GM19463 (cell line): ENCODE data around the gene NDUFV3.
A peak's percentile ranks its signal among the peaks of the same experiment; 100 is the strongest.
"Not testable (repeated sequence)": the region's sequence is repeated elsewhere in the genome, so short reads cannot be mapped to it uniquely, and the experiment has no call there.

Experiments
- ATAC-seq: cut with Tn5 transposase; IDR thresholded peaks from one replicate; pipeline ENCODE4 v1.9.1; 2021; ENCODE audit warnings: mild to moderate bottlenecking, moderate library complexity; ENCODE audit not compliant: unreplicated experiment

The NDUFV3 gene

GRCh38 chr21:42855937-42856335 lies 37.2 kb upstream of the NDUFV3 start:
- no peak for ATAC-seq

- ATAC-seq, result no peak
Observed at GRCh38 chr21:42857216-42857615, 35.9 kb upstream of the NDUFV3 start.

GRCh38 chr21:42858185-42858847 lies 34.8 kb upstream of the NDUFV3 start:
- ATAC-seq, result no peak

GRCh38 chr21:42858957-42859890 lies 33.9 kb upstream of the NDUFV3 start:
- ATAC-seq, result no peak

- ATAC-seq, result no peak
Observed at GRCh38 chr21:42859891-42860230, 33.2 kb upstream of the NDUFV3 start.

- ATAC-seq, result no peak
Observed at GRCh38 chr21:42860345-42860744, 32.8 kb upstream of the NDUFV3 start.

- no peak for ATAC-seq
Observed at GRCh38 chr21:42861311-42861847, 31.7 kb upstream of the NDUFV3 start.

GRCh38 chr21:42861848-42862400 lies 31.2 kb upstream of the NDUFV3 start:
- no peak for ATAC-seq

GRCh38 chr21:42862774-42863503 lies 30.2 kb upstream of the NDUFV3 start:
- no peak for ATAC-seq

GRCh38 chr21:42863504-42863870 lies 29.6 kb upstream of the NDUFV3 start:
- ATAC-seq, result no peak

GRCh38 chr21:42864286-42864685 lies 28.8 kb upstream of the NDUFV3 start:
- no peak for ATAC-seq

- ATAC-seq, result no peak
Observed at GRCh38 chr21:42864815-42865775, 28.0 kb upstream of the NDUFV3 start.

GRCh38 chr21:42865776-42866160 lies 27.3 kb upstream of the NDUFV3 start:
- ATAC-seq, result no peak

GRCh38 chr21:42868196-42868595 lies 24.9 kb upstream of the NDUFV3 start:
- no peak for ATAC-seq

GRCh38 chr21:42873096-42873495 lies 20.0 kb upstream of the NDUFV3 start:
- ATAC-seq, result no peak

GRCh38 chr21:42875811-42876210 lies 17.3 kb upstream of the NDUFV3 start:
- ATAC-seq, result not testable (repeated sequence)

- ATAC-seq, result peak; percentile 5
Observed at GRCh38 chr21:42878678-42878992, 14.5 kb upstream of the NDUFV3 start.

- peak; percentile 86 for ATAC-seq
Observed at GRCh38 chr21:42878993-42879787, 13.9 kb upstream of the NDUFV3 start, which contains the start of gene WDR4. WDR4 (minus strand) TSS chr21:42879539; CDS start chr21:42879495, 44 bp downstream.

- no peak for ATAC-seq
Observed at GRCh38 chr21:42880352-42880751, 12.8 kb upstream of the NDUFV3 start.
